DMS53 treated with DMSO at 0.1 percent for 48 hours (cell line): ENCODE data around the gene EPHA5.

ENCODE experiments used
- DNase-seq: peaks from one replicate; lab custom pipeline; 2025; ENCODE audit not compliant: unreplicated experiment; lab: John Stamatoyannopoulos, UW

EPHA5 gene

GRCh38 chr4:65670331-65671031 lies at the start of gene EPHA5:
Gene EPHA5 (minus strand): TSS chr4:65670489. CDS start chr4:65669742, 747 bp downstream.
- peak; percentile 41 for DNase-seq

GRCh38 chr4:65719635-65720034 lies 49.3 kb upstream of the EPHA5 start:
- DNase-seq, result no peak

- no peak for DNase-seq
Measured at GRCh38 chr4:65698631-65699030, 28.3 kb upstream of the EPHA5 start.

GRCh38 chr4:65696436-65696835 lies 26.1 kb upstream of the EPHA5 start:
- DNase-seq, result no peak

- DNase-seq, result no peak
Measured at GRCh38 chr4:65671372-65671771, 1.1 kb upstream of the EPHA5 start.

- no peak for DNase-seq
Measured at GRCh38 chr4:65670020-65670330, 314 bp downstream of the EPHA5 start.

GRCh38 chr4:65669111-65670019 lies 924 bp downstream of the EPHA5 start:
- no peak for DNase-seq

GRCh38 chr4:65668201-65669089 lies 1.8 kb downstream of the EPHA5 start:
- DNase-seq, result no peak

GRCh38 chr4:65667506-65668041 lies 2.7 kb downstream of the EPHA5 start:
- DNase-seq, result no peak

- DNase-seq, result peak; percentile 3
Measured at GRCh38 chr4:65665771-65666523, 4.3 kb downstream of the EPHA5 start.

GRCh38 chr4:65661471-65661870 lies 8.8 kb downstream of the EPHA5 start:
- peak; percentile 8 for DNase-seq

- DNase-seq, result no peak
Measured at GRCh38 chr4:65658117-65658516, 12.2 kb downstream of the EPHA5 start.

GRCh38 chr4:65656008-65656407 lies 14.3 kb downstream of the EPHA5 start:
- no peak for DNase-seq

- no peak for DNase-seq
Measured at GRCh38 chr4:65654976-65655375, 15.3 kb downstream of the EPHA5 start.

- DNase-seq, result no peak
Measured at GRCh38 chr4:65653740-65654361, 16.4 kb downstream of the EPHA5 start.

GRCh38 chr4:65651751-65652150 lies 18.5 kb downstream of the EPHA5 start:
- no peak for DNase-seq

- DNase-seq, result no peak
Measured at GRCh38 chr4:65651031-65651430, 19.3 kb downstream of the EPHA5 start.

- DNase-seq, result no peak
Measured at GRCh38 chr4:65646136-65646535, 24.2 kb downstream of the EPHA5 start.

- no peak for DNase-seq
Measured at GRCh38 chr4:65645185-65645584, 25.1 kb downstream of the EPHA5 start.
